Measurements from ENCODE around the gene DNAJC13.

DNAJC13 gene

DNA sequence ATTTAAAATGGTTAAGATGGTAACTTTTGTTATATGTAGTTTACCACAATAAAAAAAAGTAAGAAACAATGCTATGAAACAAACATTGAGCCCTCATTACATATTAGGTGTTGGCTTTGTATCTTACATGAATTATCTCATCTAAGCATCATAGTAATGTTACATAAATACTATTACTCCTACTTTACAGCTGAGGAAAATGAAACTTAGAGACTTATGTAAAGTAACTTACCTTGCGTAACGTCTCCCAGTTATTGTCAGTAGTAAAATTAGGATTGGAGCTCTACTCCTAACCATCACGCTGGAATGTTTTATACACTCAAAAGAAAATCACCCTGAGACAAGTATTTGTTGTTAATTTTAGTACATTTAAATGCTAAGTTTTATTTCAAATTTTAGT, 42.2 kb downstream of the DNAJC13 start:
- DNase-seq, result no peak

DNA sequence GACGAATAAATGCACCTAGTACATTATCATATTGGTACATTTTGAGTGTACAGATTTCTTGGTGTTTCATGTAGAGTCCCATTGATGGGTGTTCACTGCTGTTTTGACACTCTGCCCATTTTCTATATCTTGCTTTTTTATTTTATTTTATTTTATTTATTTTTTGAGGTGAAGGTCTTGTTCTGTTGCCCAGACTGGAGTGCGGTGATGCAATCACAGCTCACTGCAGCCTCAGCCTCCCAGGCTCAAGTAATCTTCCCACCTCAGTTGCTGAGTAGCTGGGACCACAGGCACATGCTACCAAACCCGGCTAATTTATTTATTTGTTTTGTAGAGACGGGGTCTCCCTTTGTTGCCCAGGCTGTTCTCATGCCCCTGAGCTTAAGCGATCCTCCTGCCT, 44.2 kb downstream of the DNAJC13 start:
- DNase-seq, result no peak

GRCh38 chr3:132464066-132464465, 46.8 kb downstream of the DNAJC13 start:
- DNase-seq, result no peak

- DNase-seq, result no peak
Observed at GRCh38 chr3:132469326-132469725, 52.0 kb downstream of the DNAJC13 start.

GRCh38 chr3:132486099-132486498, 68.8 kb downstream of the DNAJC13 start:
- no peak for DNase-seq

DNA sequence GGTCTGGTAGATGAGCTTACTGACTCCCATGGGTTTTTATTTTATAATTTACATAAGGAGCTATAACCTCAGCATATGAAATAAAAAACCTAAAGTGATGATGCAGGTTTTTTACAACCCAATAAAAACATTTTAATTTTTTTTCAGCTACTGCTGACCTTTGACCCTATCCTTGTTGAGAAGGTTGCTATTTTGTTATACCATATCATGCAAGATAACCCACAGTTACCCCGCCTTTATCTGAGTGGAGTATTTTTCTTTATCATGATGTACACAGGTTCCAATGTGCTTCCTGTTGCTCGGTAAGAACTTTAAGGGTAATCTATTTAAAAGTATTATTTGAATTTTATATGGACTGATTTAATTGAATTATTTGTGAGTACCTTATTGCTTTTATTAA, 70.8 kb downstream of the DNAJC13 start:
- DNase-seq, result no peak

DNA sequence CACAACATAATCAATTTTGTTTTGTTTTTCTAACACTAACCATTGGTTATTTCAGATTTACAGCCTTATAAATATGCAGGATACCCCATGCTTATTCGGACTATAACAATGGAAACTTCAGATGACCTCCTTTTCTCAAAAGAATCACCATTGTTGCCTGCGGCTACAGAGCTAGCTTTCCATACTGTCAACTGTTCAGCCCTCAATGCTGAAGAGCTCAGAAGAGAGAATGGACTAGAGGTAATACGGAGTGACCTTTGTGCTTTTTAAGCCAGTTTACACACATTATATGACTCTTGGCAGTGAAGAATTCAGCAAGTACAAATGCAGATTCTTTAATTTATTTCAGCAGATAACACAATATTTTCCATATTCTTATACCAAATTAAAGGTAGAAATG, 81.8 kb downstream of the DNAJC13 start:
- no peak for DNase-seq

GRCh38 chr3:132503559-132503958, 86.3 kb downstream of the DNAJC13 start:
- no peak for DNase-seq

DNA sequence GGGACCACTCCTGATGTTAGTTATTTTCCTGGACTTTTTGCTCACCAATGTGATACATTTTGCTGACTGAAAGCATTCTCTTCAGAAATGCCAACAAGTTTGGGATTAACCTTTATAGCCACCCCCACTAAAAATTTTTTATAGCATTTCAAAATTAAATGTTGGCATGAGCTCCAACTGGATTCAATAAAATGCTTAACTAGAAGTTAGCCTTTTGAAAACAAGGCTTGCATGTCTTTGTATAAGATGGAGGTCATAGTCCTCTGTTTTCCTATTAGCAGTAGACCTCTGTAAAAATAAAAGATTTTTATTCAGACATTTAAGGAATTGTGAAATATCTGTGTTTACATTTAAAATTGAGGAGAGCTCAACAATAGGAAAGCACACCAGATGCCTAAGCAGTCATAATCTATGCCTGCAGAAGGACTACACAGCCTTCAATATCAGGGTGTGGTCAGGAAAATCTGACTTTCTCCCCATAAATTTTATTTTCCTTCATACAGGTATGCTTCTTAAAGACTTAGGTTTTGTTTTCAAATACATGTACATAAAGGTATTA, 87.2 kb downstream of the DNAJC13 start:
- no peak for DNase-seq

GRCh38 chr3:132507657-132508056, 90.4 kb downstream of the DNAJC13 start:
- DNase-seq, result no peak

DNA sequence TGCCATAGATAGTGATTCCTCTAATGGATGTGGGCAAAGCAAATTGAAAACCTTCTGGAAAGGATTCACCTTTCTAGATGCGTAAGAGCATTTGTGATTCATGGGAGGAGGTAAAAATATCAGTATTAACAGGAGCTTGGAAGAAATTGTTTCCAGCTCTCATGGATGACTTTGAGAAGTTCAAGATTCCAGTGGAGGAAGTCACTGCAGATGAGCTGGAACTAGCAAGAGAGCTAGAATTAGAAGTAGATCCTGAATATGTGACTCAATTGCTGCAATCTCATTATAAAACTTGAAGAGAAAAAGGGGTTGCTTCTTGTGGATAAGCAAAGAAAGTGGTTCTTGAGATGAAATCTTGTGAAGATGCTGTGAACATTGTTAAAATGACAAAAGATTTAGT, 91.8 kb downstream of the DNAJC13 start:
- DNase-seq, result no peak

DNA sequence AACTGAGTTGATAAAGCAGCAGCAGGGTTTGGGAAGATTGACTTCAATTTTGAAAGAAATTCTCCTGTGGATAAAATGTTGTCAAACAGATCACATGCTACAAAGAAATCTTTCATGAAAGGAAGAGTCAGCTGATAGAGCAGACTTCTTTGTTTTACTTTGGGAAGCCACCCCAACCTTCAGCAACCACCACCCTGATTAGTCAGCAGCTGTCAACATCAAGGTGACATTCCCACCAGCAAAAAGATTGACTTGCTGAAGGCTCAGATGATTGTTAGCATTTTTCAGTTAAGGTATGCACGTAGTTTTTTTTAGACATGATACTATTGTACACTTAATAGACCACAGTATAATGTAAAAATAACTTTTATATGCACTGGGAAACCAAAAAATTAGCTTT, 92.2 kb downstream of the DNAJC13 start:
- DNase-seq, result peak in 4 of 56 donors; percentile 1 to 36 (median 4)

GRCh38 chr3:132513057-132513456, 95.8 kb downstream of the DNAJC13 start:
- DNase-seq, result no peak

- DNase-seq, result no peak
Observed at GRCh38 chr3:132517311-132517710, 100.0 kb downstream of the DNAJC13 start.

DNA sequence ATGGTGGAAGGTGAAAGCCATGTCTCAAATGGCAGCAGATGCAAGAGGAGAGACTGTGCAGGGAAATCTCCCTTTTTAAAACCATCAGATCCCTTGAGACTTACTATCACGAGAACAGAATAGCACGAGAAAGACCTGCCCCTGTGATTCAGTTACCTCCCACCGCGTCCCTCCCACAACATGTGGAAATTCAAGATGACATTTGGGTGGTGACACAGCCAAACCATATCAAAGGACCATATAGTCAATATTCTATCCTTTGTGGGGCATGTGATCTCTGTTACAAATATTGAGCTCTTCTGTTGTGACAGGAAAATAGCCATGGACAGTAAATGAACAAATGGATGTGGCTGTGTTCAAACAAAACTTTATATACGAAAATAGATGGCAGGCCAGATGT, 102.6 kb downstream of the DNAJC13 start:
- DNase-seq, result no peak

- no peak for DNase-seq
Observed at GRCh38 chr3:132521901-132522300, 104.6 kb downstream of the DNAJC13 start.

- DNase-seq, result no peak
Observed at GRCh38 chr3:132522353-132522752, 105.1 kb downstream of the DNAJC13 start.

GRCh38 chr3:132530624-132531023, 113.3 kb downstream of the DNAJC13 start:
- DNase-seq, result no peak

DNA sequence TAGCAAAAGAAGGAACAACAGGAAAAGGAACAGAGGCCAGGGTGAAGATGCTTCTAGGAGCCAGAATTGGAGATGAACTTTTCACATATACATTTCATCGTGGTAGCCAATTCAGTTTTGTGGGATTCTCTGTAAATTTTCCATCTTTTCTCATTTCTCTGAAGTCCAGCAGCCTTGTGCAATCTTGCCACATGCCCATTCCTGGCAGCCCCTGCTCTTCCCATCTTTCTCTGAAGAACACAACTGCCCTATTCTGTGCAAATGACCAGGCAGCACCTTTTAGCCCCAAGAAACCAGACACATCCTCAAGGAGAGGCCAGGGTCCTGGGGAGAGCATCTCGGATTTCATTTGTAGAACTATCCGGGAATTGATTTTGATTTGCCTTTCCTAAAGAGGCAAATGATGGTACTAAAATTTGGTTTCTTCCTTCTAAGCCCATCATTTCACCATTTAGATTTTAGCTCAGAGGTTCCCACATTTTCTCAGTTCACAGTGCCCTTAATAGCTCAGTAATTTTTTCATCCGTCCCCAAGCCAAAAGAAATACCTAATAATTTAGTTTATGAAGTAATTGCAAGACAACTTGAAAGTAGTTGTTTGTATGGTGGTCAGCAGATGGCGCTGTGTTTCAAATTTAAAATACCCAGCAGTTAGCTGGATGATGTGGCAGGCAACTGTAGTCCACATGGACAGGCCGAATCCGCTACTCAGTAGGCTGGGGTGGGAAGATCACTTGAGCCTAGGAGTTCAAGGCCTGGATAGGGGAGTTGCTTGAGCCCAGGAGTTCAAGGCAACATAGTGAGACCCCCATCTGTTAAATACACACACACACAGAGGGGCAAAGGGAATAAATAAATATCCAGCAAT, 118.5 kb downstream of the DNAJC13 start:
- DNase-seq, result peak in 41 of 56 donors; percentile 1 to 71 (median 21)

- no peak for DNase-seq
Observed at GRCh38 chr3:132536442-132537153, 119.3 kb downstream of the DNAJC13 start.

GRCh38 chr3:132537297-132537696, 120.0 kb downstream of the DNAJC13 start:
- no peak for DNase-seq

GRCh38 chr3:132538072-132538471, 120.8 kb downstream of the DNAJC13 start:
- no peak for DNase-seq

DNA sequence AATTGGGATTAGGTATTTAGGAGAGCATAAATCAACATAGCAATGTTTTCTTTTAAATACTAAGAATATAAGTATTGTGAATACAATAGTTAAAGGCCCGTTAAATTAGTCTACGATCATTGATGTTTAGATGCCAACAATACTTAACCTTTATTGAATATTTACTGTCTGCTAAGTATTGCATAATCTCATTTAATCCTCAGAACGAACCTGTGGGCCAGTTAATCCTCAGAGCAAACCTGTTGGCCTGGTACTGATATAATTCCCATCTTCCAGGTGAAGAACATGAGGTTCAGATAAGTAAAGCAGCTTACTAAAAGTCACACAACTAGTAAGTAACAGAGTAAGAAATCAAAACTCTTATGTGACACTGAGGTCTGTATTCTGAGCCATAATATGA, 122.4 kb downstream of the DNAJC13 start:
- DNase-seq, result no peak

Measured in nucleus accumbens (tissue), 56 donors.